ENCODE results near the gene UBE4A. TPM values are rescaled to one million over a fixed set of nuclear protein-coding genes. Genes with fewer than 3 reads are reported as not detected.

The UBE4A gene
- total and polyA plus RNA-seq, 10 of the 15 experiments (the other 5 are each of a cell fraction or from before 2014, with no cell fraction given), result 6.2 to 39.6 (median 30.3) TPM

DNA sequence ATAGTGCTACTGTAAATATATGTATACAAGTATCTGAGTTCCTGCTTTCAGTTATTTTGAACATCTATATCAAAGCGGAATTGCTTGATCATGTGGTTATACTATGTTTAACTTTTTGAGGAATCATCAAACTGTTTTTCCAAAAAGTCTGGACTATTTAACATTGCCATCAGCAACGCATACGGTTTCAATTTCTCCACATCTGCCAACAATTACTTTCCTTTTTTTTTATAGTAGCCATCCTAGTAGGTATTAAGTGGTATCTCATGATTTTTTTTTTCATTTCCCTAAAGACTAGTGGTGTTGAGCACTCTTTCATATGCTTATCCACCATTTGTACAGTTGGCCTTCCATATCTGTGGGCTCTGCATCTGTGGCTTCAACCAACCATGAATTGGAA, 1.3 kb upstream of the UBE4A start:
- ChIA-PET SMC1A (ENCODE audit: uncharacterized antibody, unreplicated experiment) (no interaction called here), RAD21 (ENCODE audit: unreplicated experiment) (no interaction called here), CTCF (no interaction called here), POLR2A (no interaction called here)
- H3K27me3 ChIP-seq (replicated peaks in 1 of 2; ENCODE audit: control insufficient read depth in 2 of 2, insufficient read depth in 2 of 2, low read length in 1 of 2), result no peaks in the 10 kb centered on the region
- in situ Hi-C loops (cut with MboI) (no loop called here), intact Hi-C loops (cut with micrococcal nuclease; ENCODE audit: unreplicated experiment) (no loop called here)
- no peak for ATAC-seq
- no peaks in the 10 kb centered on the region for H4K20me1 ChIP-seq (ENCODE audit: control insufficient read depth, insufficient read depth)
- H3K9ac ChIP-seq (ENCODE audit: control insufficient read depth, insufficient read depth, low read length), result no peak overlapping the region
- H3K9me3 ChIP-seq (replicated peaks; ENCODE audit: control insufficient read depth, insufficient read depth, low read length), result no peaks in the 10 kb centered on the region
- peaks cover 30% of the 10 kb centered on the region for H3K79me2 ChIP-seq (ENCODE audit: control insufficient read depth, insufficient read depth, low read length)
- H3K4me2 ChIP-seq (ENCODE audit: control insufficient read depth, insufficient read depth), result no peak overlapping the region
- H3K36me3 ChIP-seq (ENCODE audit: control insufficient read depth in 2 of 2, insufficient read depth in 2 of 2, low read length in 1 of 2), result no peaks in the 10 kb centered on the region
- H3K4me3 ChIP-seq, result no peak overlapping the region
- FAIRE-seq, result no peak
- no TSS peak for BruUV-seq (replicated peaks)
- H3K27ac ChIP-seq (ENCODE audit: control insufficient read depth, insufficient read depth), result no peak overlapping the region
- TF ChIP-seq POLR2AphosphoS2 (IDR thresholded peaks at IDR 0.05; ENCODE audit: low read depth, low read length) (no peak), NR2F1 (conservative IDR thresholded peaks at IDR 0.05) (no peak), ZBED1 (IDR thresholded peaks at IDR 0.05; ENCODE audit: borderline replicate concordance) (no peak), ATF7 (IDR thresholded peaks at IDR 0.05; ENCODE audit: low read depth) (no peak), ZNF24 (IDR thresholded peaks at IDR 0.05) (no peak), IKZF1 (conservative IDR thresholded peaks at IDR 0.05) (no peak), IRF4 (IDR thresholded peaks at IDR 0.05; ENCODE audit: low read depth, low read length) (no peak), CBX3 (IDR thresholded peaks at IDR 0.05; ENCODE audit: borderline replicate concordance, low read depth) (no peak), MTA3 (IDR thresholded peaks at IDR 0.05; ENCODE audit: borderline replicate concordance, low read length) (no peak), GATAD2B (conservative IDR thresholded peaks at IDR 0.05; ENCODE audit: low read depth) (no peak), HCFC1 (IDR thresholded peaks at IDR 0.05; ENCODE audit: low read length) (no peak), NFIC (IDR thresholded peaks at IDR 0.05; ENCODE audit: low read depth, low read length) (no peak), ZNF274 (IDR thresholded peaks at IDR 0.05; ENCODE audit: insufficient read depth, insufficient read length) (no peak), ZNF207 (IDR thresholded peaks at IDR 0.05; ENCODE audit: borderline replicate concordance) (no peak)
- TF ChIP-seq, protein P1, sequence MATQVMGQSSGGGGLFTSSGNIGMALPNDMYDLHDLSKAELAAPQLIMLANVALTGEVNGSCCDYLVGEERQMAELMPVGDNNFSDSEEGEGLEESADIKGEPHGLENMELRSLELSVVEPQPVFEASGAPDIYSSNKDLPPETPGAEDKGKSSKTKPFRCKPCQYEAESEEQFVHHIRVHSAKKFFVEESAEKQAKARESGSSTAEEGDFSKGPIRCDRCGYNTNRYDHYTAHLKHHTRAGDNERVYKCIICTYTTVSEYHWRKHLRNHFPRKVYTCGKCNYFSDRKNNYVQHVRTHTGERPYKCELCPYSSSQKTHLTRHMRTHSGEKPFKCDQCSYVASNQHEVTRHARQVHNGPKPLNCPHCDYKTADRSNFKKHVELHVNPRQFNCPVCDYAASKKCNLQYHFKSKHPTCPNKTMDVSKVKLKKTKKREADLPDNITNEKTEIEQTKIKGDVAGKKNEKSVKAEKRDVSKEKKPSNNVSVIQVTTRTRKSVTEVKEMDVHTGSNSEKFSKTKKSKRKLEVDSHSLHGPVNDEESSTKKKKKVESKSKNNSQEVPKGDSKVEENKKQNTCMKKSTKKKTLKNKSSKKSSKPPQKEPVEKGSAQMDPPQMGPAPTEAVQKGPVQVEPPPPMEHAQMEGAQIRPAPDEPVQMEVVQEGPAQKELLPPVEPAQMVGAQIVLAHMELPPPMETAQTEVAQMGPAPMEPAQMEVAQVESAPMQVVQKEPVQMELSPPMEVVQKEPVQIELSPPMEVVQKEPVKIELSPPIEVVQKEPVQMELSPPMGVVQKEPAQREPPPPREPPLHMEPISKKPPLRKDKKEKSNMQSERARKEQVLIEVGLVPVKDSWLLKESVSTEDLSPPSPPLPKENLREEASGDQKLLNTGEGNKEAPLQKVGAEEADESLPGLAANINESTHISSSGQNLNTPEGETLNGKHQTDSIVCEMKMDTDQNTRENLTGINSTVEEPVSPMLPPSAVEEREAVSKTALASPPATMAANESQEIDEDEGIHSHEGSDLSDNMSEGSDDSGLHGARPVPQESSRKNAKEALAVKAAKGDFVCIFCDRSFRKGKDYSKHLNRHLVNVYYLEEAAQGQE (IDR thresholded peaks at IDR 0.05; ENCODE audit: low read depth, low read length), result no peak
- TF ChIP-seq, protein P2, sequence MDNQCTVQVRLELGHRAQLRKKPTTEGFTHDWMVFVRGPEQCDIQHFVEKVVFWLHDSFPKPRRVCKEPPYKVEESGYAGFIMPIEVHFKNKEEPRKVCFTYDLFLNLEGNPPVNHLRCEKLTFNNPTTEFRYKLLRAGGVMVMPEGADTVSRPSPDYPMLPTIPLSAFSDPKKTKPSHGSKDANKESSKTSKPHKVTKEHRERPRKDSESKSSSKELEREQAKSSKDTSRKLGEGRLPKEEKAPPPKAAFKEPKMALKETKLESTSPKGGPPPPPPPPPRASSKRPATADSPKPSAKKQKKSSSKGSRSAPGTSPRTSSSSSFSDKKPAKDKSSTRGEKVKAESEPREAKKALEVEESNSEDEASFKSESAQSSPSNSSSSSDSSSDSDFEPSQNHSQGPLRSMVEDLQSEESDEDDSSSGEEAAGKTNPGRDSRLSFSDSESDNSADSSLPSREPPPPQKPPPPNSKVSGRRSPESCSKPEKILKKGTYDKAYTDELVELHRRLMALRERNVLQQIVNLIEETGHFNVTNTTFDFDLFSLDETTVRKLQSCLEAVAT (IDR thresholded peaks at IDR 0.05), result no peak
- no peak for DNase-seq (ENCODE audit: low read depth, low spot score)
- peaks cover 7% of the 10 kb centered on the region; the same call in 1 of the 2 replicates for H3K4me1 ChIP-seq (ENCODE audit: control insufficient read depth, insufficient read depth, low read length)
- H2AFZ ChIP-seq (ENCODE audit: control insufficient read depth, low read depth, low read length), result no peak overlapping the region
- 97% methylated on average over 3 of the region's 3 CpGs for WGBS (ENCODE audit: insufficient coverage, insufficient replicate concordance, low lambda C conversion rate, missing lambda C conversion rate)
